Epithelial cell of proximal tubule (primary cell): ENCODE data around the gene ATP2B2. TPM values are rescaled to one million over a fixed set of nuclear protein-coding genes. Genes with fewer than 3 reads are reported as not detected.

Source experiments
- DNase-seq: peaks from one replicate; pipeline ENCODE4 v3.0.0-alpha.2; 2011; ENCODE audit warnings: low read depth
- H3K4me3 ChIP-seq: 2 replicates; pipeline ENCODE4 v1.5.1; 2011; ENCODE audit warnings: low read depth, mild to moderate bottlenecking, low read length
- CTCF ChIP-seq: conservative IDR thresholded peaks from 2 replicates; pipeline ENCODE4 v1.5.1; 2012; ENCODE audit warnings: low read depth, mild to moderate bottlenecking, low read length
- total RNA-seq: library from RNA; depleted of rRNA; stranded (reverse); fragments of >200 nt; gene quantifications from 2 replicates; pipeline ENCODE4 v1.2.3, GENCODE V29; 2015

ATP2B2 gene
- total RNA-seq, 1 donor from 2014 or later: not detected

- no peak for TF ChIP-seq CTCF
- no peak overlapping the region for H3K4me3 ChIP-seq
- DNase-seq: no peak
Observed at GRCh38 chr3:10342781-10343180, 162.6 kb downstream of the ATP2B2 start.

GRCh38 chr3:10341901-10342398 lies 163.4 kb downstream of the ATP2B2 start:
- TF ChIP-seq CTCF: no peak
- DNase-seq: no peak
- H3K4me3 ChIP-seq: no peak overlapping the region

- no peak for DNase-seq
- TF ChIP-seq CTCF: no peak
- no peak overlapping the region for H3K4me3 ChIP-seq
Observed at GRCh38 chr3:10340476-10340875, 164.9 kb downstream of the ATP2B2 start.

- TF ChIP-seq CTCF: no peak
- no peak overlapping the region for H3K4me3 ChIP-seq
- no peak for DNase-seq
Observed at GRCh38 chr3:10340046-10340445, 165.3 kb downstream of the ATP2B2 start.

GRCh38 chr3:10339376-10339955 lies 165.9 kb downstream of the ATP2B2 start:
- DNase-seq: no peak
- TF ChIP-seq CTCF: no peak
- no peak overlapping the region for H3K4me3 ChIP-seq

GRCh38 chr3:10338591-10339353 lies 166.6 kb downstream of the ATP2B2 start:
- no peak for TF ChIP-seq CTCF
- H3K4me3 ChIP-seq: no peak overlapping the region
- DNase-seq: no peak

GRCh38 chr3:10338164-10338470 lies 167.3 kb downstream of the ATP2B2 start:
- DNase-seq: no peak
- no peak overlapping the region for H3K4me3 ChIP-seq
- TF ChIP-seq CTCF: no peak
